ENCODE results near the gene PLOD2. TPM values are rescaled to one million over a fixed set of nuclear protein-coding genes. Genes with fewer than 3 reads are reported as not detected.

PLOD2 gene
- total RNA-seq, 1 donor from 2014 or later, result 45.6 TPM

GRCh38 chr3:146130881-146131371, 30.1 kb downstream of the PLOD2 start:
- Mint-ChIP-seq H3K4me3 (ENCODE audit: unreplicated experiment) (no peak overlapping the region), H3K27ac (ENCODE audit: unreplicated experiment) (no peak overlapping the region), H3K27me3 (ENCODE audit: unreplicated experiment) (peaks cover 1% of the 10 kb centered on the region), H3K36me3 (ENCODE audit: unreplicated experiment) (no peaks in the 10 kb centered on the region), H3K4me1 (ENCODE audit: low read depth, unreplicated experiment) (peaks cover 37% of the 10 kb centered on the region), H3K9me3 (ENCODE audit: unreplicated experiment) (no peaks in the 10 kb centered on the region)
- TF ChIP-seq CTCF (IDR thresholded peaks at IDR 0.05; ENCODE audit: partially characterized antibody, unreplicated experiment), result no peak
- DNase-seq, result no peak

GRCh38 chr3:146129750-146130149, 31.2 kb downstream of the PLOD2 start:
- peak overlapping the region; percentile 17 for H3K27ac Mint-ChIP-seq (ENCODE audit: unreplicated experiment)
- H3K9me3 Mint-ChIP-seq (ENCODE audit: unreplicated experiment), result no peaks in the 10 kb centered on the region
- no peak overlapping the region for H3K4me3 Mint-ChIP-seq (ENCODE audit: unreplicated experiment)
- DNase-seq, result no peak
- TF ChIP-seq CTCF (IDR thresholded peaks at IDR 0.05; ENCODE audit: partially characterized antibody, unreplicated experiment), result no peak
- peaks cover 1% of the 10 kb centered on the region for H3K27me3 Mint-ChIP-seq (ENCODE audit: unreplicated experiment)
- no peaks in the 10 kb centered on the region for H3K36me3 Mint-ChIP-seq (ENCODE audit: unreplicated experiment)
- peaks cover 37% of the 10 kb centered on the region for H3K4me1 Mint-ChIP-seq (ENCODE audit: low read depth, unreplicated experiment)

GRCh38 chr3:146128939-146129338, 32.0 kb downstream of the PLOD2 start:
- Mint-ChIP-seq H3K27ac (ENCODE audit: unreplicated experiment) (no peak overlapping the region), H3K4me1 (ENCODE audit: low read depth, unreplicated experiment) (peaks cover 36% of the 10 kb centered on the region), H3K9me3 (ENCODE audit: unreplicated experiment) (no peaks in the 10 kb centered on the region), H3K36me3 (ENCODE audit: unreplicated experiment) (no peaks in the 10 kb centered on the region), H3K4me3 (ENCODE audit: unreplicated experiment) (no peak overlapping the region), H3K27me3 (ENCODE audit: unreplicated experiment) (peaks cover 1% of the 10 kb centered on the region)
- no peak for TF ChIP-seq CTCF (IDR thresholded peaks at IDR 0.05; ENCODE audit: partially characterized antibody, unreplicated experiment)
- no peak for DNase-seq

- peaks cover 31% of the 10 kb centered on the region for H3K4me1 Mint-ChIP-seq (ENCODE audit: low read depth, unreplicated experiment)
- no peak for DNase-seq
- H3K9me3 Mint-ChIP-seq (ENCODE audit: unreplicated experiment), result no peaks in the 10 kb centered on the region
- no peak overlapping the region for H3K27ac Mint-ChIP-seq (ENCODE audit: unreplicated experiment)
- H3K36me3 Mint-ChIP-seq (ENCODE audit: unreplicated experiment), result no peaks in the 10 kb centered on the region
- no peak for TF ChIP-seq CTCF (IDR thresholded peaks at IDR 0.05; ENCODE audit: partially characterized antibody, unreplicated experiment)
- H3K4me3 Mint-ChIP-seq (ENCODE audit: unreplicated experiment), result no peak overlapping the region
- H3K27me3 Mint-ChIP-seq (ENCODE audit: unreplicated experiment), result peaks cover 1% of the 10 kb centered on the region
These were observed 32.8 kb downstream of the PLOD2 start for GRCh38 chr3:146128179-146128578.

GRCh38 chr3:146125951-146126350, 35.0 kb downstream of the PLOD2 start:
- Mint-ChIP-seq H3K4me3 (ENCODE audit: unreplicated experiment) (no peak overlapping the region), H3K4me1 (ENCODE audit: low read depth, unreplicated experiment) (peaks cover 38% of the 10 kb centered on the region), H3K27me3 (ENCODE audit: unreplicated experiment) (peaks cover 1% of the 10 kb centered on the region), H3K9me3 (ENCODE audit: unreplicated experiment) (no peaks in the 10 kb centered on the region), H3K36me3 (ENCODE audit: unreplicated experiment) (peaks cover 4% of the 10 kb centered on the region), H3K27ac (ENCODE audit: unreplicated experiment) (no peak overlapping the region)
- DNase-seq, result no peak
- TF ChIP-seq CTCF (IDR thresholded peaks at IDR 0.05; ENCODE audit: partially characterized antibody, unreplicated experiment), result no peak
